Fibroblast of skin of right quadriceps (primary cell): ENCODE data around the gene EEF1A2.

Experiments used
- DNase-seq: peaks from one replicate; pipeline ENCODE4 v3.0.0-alpha.2; 2013

Gene EEF1A2

GRCh38 chr20:63536241-63536977 lies 37.5 kb upstream of the EEF1A2 start:
- DNase-seq: peak; percentile 24

GRCh38 chr20:63534831-63535651 lies 36.2 kb upstream of the EEF1A2 start:
- no peak for DNase-seq

GRCh38 chr20:63534427-63534830 lies 35.5 kb upstream of the EEF1A2 start:
- no peak for DNase-seq

- DNase-seq: no peak
Measured at GRCh38 chr20:63533871-63534393, 35.0 kb upstream of the EEF1A2 start.

GRCh38 chr20:63533388-63533787 lies 34.5 kb upstream of the EEF1A2 start:
- no peak for DNase-seq

GRCh38 chr20:63532449-63532971 lies 33.6 kb upstream of the EEF1A2 start:
- no peak for DNase-seq

- no peak for DNase-seq
Measured at GRCh38 chr20:63531686-63532448, 33.0 kb upstream of the EEF1A2 start.

GRCh38 chr20:63530788-63531160 lies 31.9 kb upstream of the EEF1A2 start:
- no peak for DNase-seq

- no peak for DNase-seq
Measured at GRCh38 chr20:63529861-63530787, 31.2 kb upstream of the EEF1A2 start.

- no peak for DNase-seq
Measured at GRCh38 chr20:63529180-63529860, 30.4 kb upstream of the EEF1A2 start.

GRCh38 chr20:63527184-63527583 lies 28.3 kb upstream of the EEF1A2 start:
- no peak for DNase-seq

GRCh38 chr20:63525971-63526370 lies 27.1 kb upstream of the EEF1A2 start:
- DNase-seq: no peak

- no peak for DNase-seq
Measured at GRCh38 chr20:63525185-63525584, 26.3 kb upstream of the EEF1A2 start.

GRCh38 chr20:63522981-63523611 lies 24.2 kb upstream of the EEF1A2 start:
- DNase-seq: no peak

GRCh38 chr20:63522091-63522868 lies 23.4 kb upstream of the EEF1A2 start:
- no peak for DNase-seq

- DNase-seq: no peak
Measured at GRCh38 chr20:63521602-63522001, 22.7 kb upstream of the EEF1A2 start.

- DNase-seq: peak; percentile 69
Measured at GRCh38 chr20:63520934-63521601, 22.2 kb upstream of the EEF1A2 start.

GRCh38 chr20:63520504-63520933 lies 21.6 kb upstream of the EEF1A2 start, which contains the start of gene PPDPF:
PPDPF (plus strand) TSS chr20:63520765; CDS start chr20:63521309, 544 bp downstream.
- peak; percentile 83 for DNase-seq
